Posterior cingulate gyrus (tissue), 11 donors: Measurements from ENCODE around the gene SLC9A3.

Experiments
- DNase-seq, 10 donors: peaks; one replicate each; pipeline versions ENCODE4 v3.0.0 to v3.0.0-alpha.2; 2020 to 2021; ENCODE audit warnings: mixed read lengths in 3 of 10
- intact Hi-C: fragments of 100-400 bp; cut with DNase I; formaldehyde crosslinking; loops from one replicate; pipeline ENCODE4 v1.15.1; 2023

The SLC9A3 gene

DNA sequence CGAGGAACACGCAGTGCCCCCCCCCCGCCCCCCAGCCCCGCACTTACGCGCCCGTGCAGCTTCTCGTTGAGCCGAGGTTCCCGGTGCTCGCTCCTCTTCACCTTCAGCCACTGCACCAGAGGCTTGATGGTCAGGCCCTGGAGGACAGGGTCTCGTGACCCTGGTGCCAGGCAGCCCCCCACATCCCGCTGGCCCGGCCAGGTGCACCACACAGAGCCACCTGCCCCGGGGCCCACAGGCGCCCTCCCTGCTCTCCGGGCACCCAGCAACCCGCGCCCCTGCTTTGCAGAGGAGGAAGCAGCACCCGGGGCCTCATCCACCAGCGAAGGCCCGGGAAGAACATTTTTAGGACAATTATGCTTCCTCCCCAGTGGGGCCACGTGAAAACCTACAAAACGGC, 42.2 kb downstream of the SLC9A3 start:
- intact Hi-C loops: no loop called here
- no peak for DNase-seq

GRCh38 chr5:481347-481746, 42.9 kb downstream of the SLC9A3 start:
- intact Hi-C loops: no loop called here
- DNase-seq: no peak

DNA sequence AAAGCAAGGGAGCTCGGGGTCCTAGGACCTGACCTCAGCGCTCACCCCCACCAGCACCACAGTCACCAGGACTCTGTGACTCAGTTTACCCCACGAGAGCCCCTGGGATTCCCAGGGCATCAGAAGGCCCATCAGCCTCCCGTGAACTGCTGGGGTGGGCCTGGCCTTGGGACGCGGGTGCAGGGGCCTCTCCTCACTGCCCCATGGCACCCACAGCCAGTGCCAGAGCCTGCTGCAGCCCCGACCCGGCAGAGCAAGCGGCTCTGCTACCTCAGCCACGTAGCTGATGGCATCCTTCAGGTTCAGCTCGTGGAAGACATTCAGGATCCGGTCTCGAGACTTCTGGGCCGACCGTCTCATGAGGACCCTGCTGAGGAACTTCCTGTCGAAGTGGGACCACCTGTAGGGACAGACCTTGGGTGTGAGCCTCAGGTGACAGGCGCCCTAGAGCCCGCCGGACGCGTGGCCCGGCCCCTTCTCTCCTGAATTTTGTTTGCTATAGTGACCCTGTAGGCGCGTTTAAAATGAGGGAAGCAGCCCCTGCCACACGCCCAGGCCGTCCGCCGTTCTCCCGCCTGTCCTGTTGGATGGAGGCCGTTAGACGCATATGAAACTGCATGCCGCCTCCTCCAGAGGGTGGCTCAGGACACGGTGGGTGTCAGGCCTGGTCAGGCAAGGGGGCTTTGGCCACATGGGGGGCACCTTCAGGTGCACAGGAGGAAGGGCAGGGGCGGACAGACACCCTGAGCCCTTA, 44.5 kb downstream of the SLC9A3 start:
- intact Hi-C loops: loop anchor here (10.0 kb wide), 1 partner anchor 425 kb away; no protein-coding TSS in a partner anchor
- no peak for DNase-seq

DNA sequence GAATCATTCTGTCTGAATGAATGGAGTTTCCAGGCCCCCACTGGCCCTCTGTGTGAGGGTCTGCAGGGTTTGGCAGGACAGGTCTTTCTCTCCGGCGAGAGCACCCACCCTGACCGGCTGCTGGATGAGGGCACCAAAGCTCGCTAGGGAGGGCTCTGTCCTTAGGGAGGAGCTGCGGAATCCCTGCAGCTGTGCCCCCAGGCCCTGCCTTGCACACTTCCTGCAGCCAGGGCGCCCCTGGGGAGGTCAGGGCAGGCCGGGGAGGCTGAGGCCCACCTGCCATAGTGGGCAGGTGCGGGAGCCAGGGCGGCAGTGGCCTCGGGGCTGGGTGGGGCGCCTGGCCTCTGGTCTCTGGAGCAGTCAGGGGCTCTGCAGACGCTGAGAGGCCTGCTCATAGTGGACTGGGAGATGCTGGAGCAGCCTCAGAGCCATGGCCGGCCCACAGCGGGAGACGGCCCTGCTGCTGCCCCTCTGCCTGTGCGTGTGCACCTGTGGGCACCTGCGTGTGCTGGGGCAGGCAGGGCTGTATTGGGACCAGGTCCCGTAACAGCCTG, 45.2 kb downstream of the SLC9A3 start:
- DNase-seq: no peak
- intact Hi-C loops: loop anchor here (10.0 kb wide), 1 partner anchor 426 kb away; no protein-coding TSS in a partner anchor

DNA sequence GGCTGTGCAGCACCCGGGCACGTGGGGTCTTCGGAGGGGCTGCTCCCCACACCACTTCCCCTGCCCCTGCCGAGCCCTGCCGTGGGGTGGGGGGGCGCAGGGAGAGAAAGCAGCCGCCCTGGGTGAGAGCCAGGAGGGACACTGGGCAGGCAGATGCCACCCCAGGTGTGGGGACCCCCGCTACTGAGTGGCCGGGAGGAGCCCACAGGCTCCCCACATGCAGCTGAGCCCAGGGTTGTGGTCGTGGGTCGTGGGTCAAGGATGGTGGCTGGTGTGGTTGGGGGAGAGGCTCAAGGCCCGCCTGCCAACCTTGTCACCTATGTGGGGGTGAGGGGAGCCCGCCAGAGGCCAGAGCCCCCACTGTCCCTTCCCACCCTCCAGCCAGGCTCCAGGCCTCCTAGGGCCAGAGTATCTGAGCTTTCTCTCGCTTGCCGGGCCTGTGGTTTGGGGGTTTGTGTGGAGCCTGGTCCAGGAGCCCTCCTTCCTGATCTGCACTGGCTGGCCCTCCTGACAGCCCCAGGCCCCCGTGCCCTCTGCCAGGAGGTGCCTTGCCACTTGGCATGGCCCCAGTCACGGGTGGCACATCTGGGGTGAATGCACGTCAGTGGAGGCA, 45.8 kb downstream of the SLC9A3 start:
- intact Hi-C loops: loop anchor here (10.0 kb wide), 1 partner anchor 426 kb away; no protein-coding TSS in a partner anchor
- no peak for DNase-seq

GRCh38 chr5:477871-478270, 46.4 kb downstream of the SLC9A3 start:
- no peak for DNase-seq
- intact Hi-C loops: loop anchor here (10.0 kb wide), 1 partner anchor 427 kb away; no protein-coding TSS in a partner anchor

GRCh38 chr5:477247-477646, 47.0 kb downstream of the SLC9A3 start:
- intact Hi-C loops: loop anchor here (10.0 kb wide), 1 partner anchor 428 kb away; no protein-coding TSS in a partner anchor
- no peak for DNase-seq

- intact Hi-C loops: loop anchor here (10.0 kb wide), 1 partner anchor 428 kb away; no protein-coding TSS in a partner anchor
- peak in 1 of 10 donors; percentile 70 for DNase-seq
Observed at GRCh38 chr5:476814-477175, 47.5 kb downstream of the SLC9A3 start.

DNA sequence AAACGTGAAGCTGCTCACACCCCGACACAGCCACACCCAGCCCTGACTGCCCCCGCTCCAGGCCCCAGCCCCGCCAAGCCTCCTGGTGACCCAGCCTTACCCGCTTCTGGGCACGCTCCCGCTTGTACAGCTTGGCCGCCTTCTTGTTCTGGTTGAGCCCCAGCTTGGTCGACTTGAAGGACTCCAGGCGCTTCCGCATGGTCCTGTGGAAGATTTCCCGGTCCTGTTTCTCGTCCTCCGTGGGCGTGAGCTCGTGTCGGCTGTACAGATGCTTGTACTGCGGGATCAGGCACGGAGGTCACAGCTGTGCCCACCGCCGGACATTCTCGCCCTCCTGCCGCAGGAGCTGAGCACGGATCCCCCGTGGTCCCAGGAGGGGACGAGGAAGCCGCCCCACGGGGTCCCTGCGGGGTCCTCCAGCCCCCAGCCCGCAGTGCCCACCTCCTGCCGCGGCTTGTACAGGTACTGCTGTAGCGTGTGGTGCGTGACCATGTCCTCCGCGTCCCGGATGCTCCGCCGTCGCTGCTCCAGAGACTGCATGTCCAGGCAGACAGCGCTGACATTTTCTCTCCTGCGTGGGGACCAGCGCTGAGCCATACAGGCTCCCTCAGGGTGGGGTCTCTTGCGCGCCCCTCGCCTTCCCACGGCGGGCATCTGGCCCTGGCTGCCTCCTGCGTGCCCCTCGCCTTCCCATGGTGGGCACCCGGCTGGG, 48.0 kb downstream of the SLC9A3 start:
- intact Hi-C loops: loop anchor here (10.0 kb wide), 1 partner anchor 429 kb away; no protein-coding TSS in a partner anchor
- peak in 4 of 10 donors; percentile 14 to 87 (median 78) for DNase-seq

GRCh38 chr5:475704-476101, 48.5 kb downstream of the SLC9A3 start:
- intact Hi-C loops: loop anchor here (10.0 kb wide), 1 partner anchor 429 kb away; no protein-coding TSS in a partner anchor
- DNase-seq: peak in 3 of 10 donors; percentile 52 to 77 (median 61)

- peak in 4 of 10 donors; percentile 12 to 86 (median 76) for DNase-seq
- intact Hi-C loops: loop anchor here (5.0 to 10.0 kb wide), 2 partner anchors 137 to 430 kb away; partner anchors contain the start of gene CEP72
Observed at GRCh38 chr5:474840-475661, 49.2 kb downstream of the SLC9A3 start.

- intact Hi-C loops: loop anchor here (5.0 to 10.0 kb wide), 2 partner anchors 138 to 430 kb away; partner anchors contain the start of gene CEP72
- DNase-seq: peak in 1 of 10 donors; percentile 22
Observed at GRCh38 chr5:474232-474839, 49.9 kb downstream of the SLC9A3 start.

DNA sequence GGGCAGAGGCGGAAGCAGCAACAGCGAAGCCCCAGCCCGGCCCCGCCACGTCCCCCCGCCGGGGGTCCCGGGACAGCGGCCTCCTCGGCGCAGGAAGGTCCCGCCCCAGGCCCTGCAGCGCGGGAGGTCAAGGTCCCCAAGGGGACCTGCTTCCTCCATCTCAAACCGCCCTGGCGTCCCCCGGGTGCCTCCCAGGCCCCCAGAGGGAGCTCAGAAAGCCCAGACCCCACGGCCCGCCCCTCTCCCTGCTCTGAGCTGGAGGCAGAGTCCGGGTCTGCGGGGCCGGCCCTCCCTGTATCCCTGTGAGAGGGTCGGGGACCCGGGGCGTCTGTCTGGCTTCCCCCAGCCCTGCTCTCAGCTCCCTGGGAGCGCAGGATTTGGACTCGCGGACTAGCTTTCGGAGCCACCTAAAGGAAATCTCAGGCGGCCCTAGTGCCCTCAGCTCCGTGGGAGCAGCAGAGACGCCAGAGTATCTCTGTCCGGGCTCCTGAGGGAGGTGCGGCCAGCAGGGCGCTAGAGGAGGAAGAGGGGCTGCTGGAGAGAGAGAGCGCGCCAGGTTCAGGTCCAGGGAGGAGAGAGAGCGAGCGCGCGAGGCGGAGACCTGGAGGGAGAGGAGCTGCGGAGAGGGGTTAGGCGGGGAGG, 50.6 kb downstream of the SLC9A3 start:
- DNase-seq: peak in 4 of 10 donors; percentile 27 to 84 (median 78)
- intact Hi-C loops: loop anchor here (2.0 to 10.0 kb wide), 3 partner anchors 31 to 431 kb away; partner anchors contain the start of genes CEP72 and EXOC3

GRCh38 chr5:472656-473550, 51.3 kb downstream of the SLC9A3 start:
- peak; percentile 67 to 98 (median 84) for DNase-seq
- intact Hi-C loops: loop anchor here (2.0 to 10.0 kb wide), 3 partner anchors 30 to 432 kb away; partner anchors contain the start of genes CEP72 and EXOC3

DNA sequence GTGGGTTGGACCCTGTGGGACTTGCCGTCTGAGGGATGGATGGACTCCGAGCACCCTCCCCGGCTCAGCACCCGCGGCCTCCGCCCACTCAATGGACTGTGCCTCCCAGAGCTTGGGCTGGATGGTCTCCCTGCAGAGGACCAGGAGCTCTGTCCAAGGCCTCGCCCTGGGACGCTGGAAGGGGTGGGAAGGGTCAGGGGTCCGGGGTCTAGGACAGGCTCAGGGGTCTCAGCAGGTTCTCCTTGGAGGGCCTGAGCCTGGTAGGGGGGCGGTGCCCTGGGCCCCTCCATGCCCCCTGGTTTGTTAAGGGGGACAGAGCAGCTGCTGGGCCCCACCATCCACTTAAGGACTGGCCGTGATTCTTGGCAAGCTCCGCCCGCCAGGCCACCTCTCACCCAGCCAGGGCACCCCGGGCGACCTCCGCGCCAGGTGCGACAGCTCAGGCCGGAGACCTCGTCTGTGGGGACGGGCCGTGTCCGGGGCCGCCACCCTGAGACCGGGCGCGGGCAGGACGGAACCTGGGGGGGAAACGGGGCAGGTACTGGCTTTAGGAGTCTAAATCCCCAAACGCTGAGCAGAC, 52.1 kb downstream of the SLC9A3 start:
- intact Hi-C loops: loop anchor here (2.0 to 10.0 kb wide), 3 partner anchors 29 to 433 kb away; partner anchors contain the start of genes CEP72 and EXOC3
- peak in 6 of 10 donors; percentile 16 to 88 (median 54) for DNase-seq

GRCh38 chr5:471750-472058, 52.5 kb downstream of the SLC9A3 start:
- DNase-seq: peak in 1 of 10 donors; percentile 37
- intact Hi-C loops: loop anchor here (2.0 to 10.0 kb wide), 3 partner anchors 29 to 433 kb away; partner anchors contain the start of genes CEP72 and EXOC3
